Mesendoderm (in vitro differentiated cells): ENCODE data around the gene PRELP.

Source experiments
- DNase-seq: peaks from one replicate; pipeline ENCODE4 v3.0.0; 2013
- H2AK5ac ChIP-seq: 2 replicates; pipeline ENCODE4 v1.6.1; 2013; ENCODE audit warnings: low read length, inconsistent platforms
- H2BK120ac ChIP-seq: 2 replicates; pipeline ENCODE4 v1.6.1; 2013; ENCODE audit warnings: low read depth, mild to moderate bottlenecking, low read length, moderate library complexity, mixed read lengths
- H2BK15ac ChIP-seq: replicated peaks from 2 replicates; pipeline ENCODE4 v1.6.1; 2013; ENCODE audit warnings: low read depth, mild to moderate bottlenecking, moderate library complexity
- H2BK5ac ChIP-seq: 2 replicates; pipeline ENCODE4 v1.6.1; 2013; ENCODE audit warnings: low read length, inconsistent platforms
- H3K18ac ChIP-seq: 2 replicates; pipeline ENCODE4 v1.6.1; 2013; ENCODE audit warnings: mild to moderate bottlenecking, low read length, mixed read lengths
- H3K23ac ChIP-seq: one replicate; pipeline ENCODE4 v1.6.1; 2013; ENCODE audit warnings: low read length
- H3K27ac ChIP-seq: 2 replicates; pipeline ENCODE4 v1.5.1; 2013; ENCODE audit warnings: low read depth, mild to moderate bottlenecking, inconsistent platforms, low read length, moderate library complexity
- H3K27me3 ChIP-seq: 2 replicates; pipeline ENCODE4 v1.6.1; 2013; ENCODE audit warnings: low read length, control low read depth, mild to moderate bottlenecking, inconsistent platforms; ENCODE audit not compliant: insufficient read depth, poor library complexity
- H3K36me3 ChIP-seq: 2 replicates; pipeline ENCODE4 v1.6.1; 2013; ENCODE audit warnings: low read length, inconsistent platforms; ENCODE audit not compliant: control insufficient read depth, insufficient read depth
- H3K4ac ChIP-seq: one replicate; pipeline ENCODE4 v1.6.1; 2013; ENCODE audit warnings: low read depth, mild to moderate bottlenecking, low read length, moderate library complexity
- H3K4me1 ChIP-seq: 2 replicates; pipeline ENCODE4 v1.6.1; 2013; ENCODE audit warnings: low read depth, low read length, inconsistent platforms; ENCODE audit not compliant: control insufficient read depth
- H3K4me2 ChIP-seq: 2 replicates; pipeline ENCODE4 v1.6.1; 2013; ENCODE audit warnings: low read length
- H3K4me3 ChIP-seq: 2 replicates; pipeline ENCODE4 v1.5.1; 2013; ENCODE audit warnings: mild to moderate bottlenecking, low read length
- H3K56ac ChIP-seq: one replicate; pipeline ENCODE4 v1.6.1; 2013; ENCODE audit warnings: low read length
- H3K79me1 ChIP-seq: 2 replicates; pipeline ENCODE4 v1.6.1; 2013; ENCODE audit warnings: low read length, inconsistent platforms
- H3K79me2 ChIP-seq: 2 replicates; pipeline ENCODE4 v1.6.1; 2013; ENCODE audit warnings: mild to moderate bottlenecking, low read length; ENCODE audit not compliant: control insufficient read depth, insufficient read depth
- H3K9ac ChIP-seq: 2 replicates; pipeline ENCODE4 v1.6.1; 2013; ENCODE audit warnings: low read length, inconsistent platforms
- H4K5ac ChIP-seq: one replicate; pipeline ENCODE4 v1.6.1; 2013; ENCODE audit warnings: low read length
- H4K8ac ChIP-seq: one replicate; pipeline ENCODE4 v1.6.1; 2013; ENCODE audit warnings: low read depth, mild to moderate bottlenecking, control low read depth, low read length, moderate library complexity
- WGBS: extraction: QIAGEN DNeasy Blood & Tissue Kit; methylation state at CpG from one replicate; pipeline ENCODE4 v1.1.7; 2013; ENCODE audit warnings: low lambda C conversion rate, missing lambda C conversion rate; ENCODE audit not compliant: insufficient coverage; ENCODE audit errors: extremely low coverage; 5-methylcytosine and 5-hydroxymethylcytosine counted together

PRELP gene

DNA sequence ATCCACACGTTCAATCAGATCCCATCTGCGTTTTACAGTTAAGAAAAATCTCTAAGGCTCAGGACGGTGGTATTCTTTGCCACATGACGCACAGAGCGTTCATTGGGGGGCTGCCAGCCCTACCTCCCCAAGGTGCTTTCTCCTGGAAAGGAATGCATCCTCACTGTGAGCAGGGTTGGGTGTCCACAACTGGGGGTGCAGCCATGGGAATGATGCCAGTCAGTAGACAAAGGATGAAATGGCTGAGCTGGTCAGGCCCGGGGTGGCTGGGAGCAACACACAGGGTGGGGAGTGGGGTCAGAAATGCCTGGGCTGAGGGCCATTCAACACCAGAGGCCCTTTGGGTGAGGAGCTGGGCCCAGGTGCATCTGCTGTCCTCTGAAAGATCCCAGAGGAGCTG lies 44.3 kb downstream of the PRELP start:
- Histone ChIP-seq H3K9ac (no peak overlapping the region), H4K5ac (no peak overlapping the region), H3K79me1 (no peaks in the 10 kb centered on the region), H2AK5ac (no peak overlapping the region), H3K36me3 (no peaks in the 10 kb centered on the region), H3K4me3 (no peak overlapping the region), H3K18ac (no peak overlapping the region), H3K4ac (no peak overlapping the region), H3K27me3 (peaks cover 4% of the 10 kb centered on the region), H3K4me1 (peaks cover 12% of the 10 kb centered on the region), H2BK120ac (no peak overlapping the region), H3K56ac (no peak overlapping the region), H2BK5ac (no peak overlapping the region), H4K8ac (no peak overlapping the region), H3K27ac (no peak overlapping the region), H2BK15ac (no peak overlapping the region), H3K4me2 (no peak overlapping the region), H3K23ac (no peak overlapping the region), H3K79me2 (no peaks in the 10 kb centered on the region)
- DNase-seq, result no peak
- WGBS, result no CpG with 5 or more reads among the region's 6 CpGs

DNA sequence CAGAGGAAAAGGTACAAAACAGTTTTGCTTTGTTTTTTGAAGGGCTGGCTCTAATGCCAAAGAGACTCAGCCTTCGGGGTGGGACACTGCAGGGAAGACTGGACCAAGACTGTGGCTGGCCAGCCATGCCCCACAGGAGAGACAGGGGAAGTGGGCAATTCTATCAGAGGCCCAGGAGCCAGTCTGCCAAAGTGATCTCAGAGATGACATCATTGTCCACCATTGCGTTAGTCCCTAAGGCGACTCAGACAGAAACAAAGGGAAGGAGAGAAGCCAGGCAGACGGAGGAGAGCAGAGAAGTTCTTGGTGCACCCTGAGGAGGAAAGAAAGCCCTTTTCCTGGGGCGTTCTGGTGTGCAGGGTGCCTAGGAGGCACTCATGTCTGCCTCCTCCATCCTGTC lies 44.7 kb downstream of the PRELP start:
- Histone ChIP-seq H3K4me3 (no peak overlapping the region), H3K27ac (no peak overlapping the region), H3K4ac (no peak overlapping the region), H2BK5ac (no peak overlapping the region), H3K27me3 (peaks cover 4% of the 10 kb centered on the region), H3K4me1 (peaks cover 12% of the 10 kb centered on the region), H3K18ac (no peak overlapping the region), H2AK5ac (no peak overlapping the region), H2BK120ac (no peak overlapping the region), H4K8ac (no peak overlapping the region), H3K79me1 (no peaks in the 10 kb centered on the region), H2BK15ac (no peak overlapping the region), H3K79me2 (no peaks in the 10 kb centered on the region), H4K5ac (no peak overlapping the region), H3K9ac (no peak overlapping the region), H3K23ac (no peak overlapping the region), H3K56ac (no peak overlapping the region), H3K36me3 (no peaks in the 10 kb centered on the region), H3K4me2 (no peak overlapping the region)
- DNase-seq, result peak; percentile 49
- WGBS, result no CpG with 5 or more reads among the region's 5 CpGs

DNA sequence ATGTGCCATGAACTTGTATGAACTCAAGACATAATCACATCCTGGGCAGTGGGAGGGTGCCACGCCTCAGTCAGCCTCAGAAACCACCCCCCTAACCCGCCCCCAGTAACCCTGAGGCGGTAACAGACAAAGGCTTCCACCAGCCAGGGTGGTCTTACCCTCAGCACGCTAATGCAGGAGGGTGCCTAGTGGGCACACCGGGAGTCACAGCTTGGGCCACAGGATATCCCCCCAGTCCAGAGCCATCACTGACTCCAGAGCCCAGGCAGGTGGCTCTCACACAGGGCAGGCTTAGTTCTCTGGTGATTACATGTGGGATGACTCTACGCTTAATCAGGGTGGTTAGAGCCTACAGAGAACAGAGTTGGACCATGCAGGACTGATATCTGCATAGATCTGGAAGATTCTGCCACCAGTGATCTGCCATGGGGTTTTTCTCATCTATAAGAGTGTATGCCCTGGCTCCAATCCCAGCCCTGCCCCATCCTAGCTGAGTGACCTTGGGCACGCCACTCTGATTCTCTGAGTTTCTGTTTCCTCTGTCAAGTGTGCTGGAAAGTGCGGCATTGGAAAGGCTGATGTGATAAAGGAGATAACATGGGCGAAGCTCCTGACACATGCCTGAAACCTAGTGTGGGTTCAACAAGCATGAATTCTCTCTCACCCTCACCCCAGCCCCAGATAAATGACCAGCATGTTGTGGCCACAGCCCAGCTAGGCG lies 45.6 kb downstream of the PRELP start:
- Histone ChIP-seq H3K79me2 (no peaks in the 10 kb centered on the region), H3K4ac (no peak overlapping the region), H3K36me3 (no peaks in the 10 kb centered on the region), H3K23ac (no peak overlapping the region), H2BK15ac (no peak overlapping the region), H3K4me1 (peaks cover 12% of the 10 kb centered on the region), H2AK5ac (no peak overlapping the region), H2BK120ac (no peak overlapping the region), H3K27me3 (peaks cover 4% of the 10 kb centered on the region), H3K9ac (no peak overlapping the region), H2BK5ac (no peak overlapping the region), H3K27ac (no peak overlapping the region), H3K56ac (no peak overlapping the region), H3K18ac (no peak overlapping the region), H4K5ac (no peak overlapping the region), H3K4me2 (no peak overlapping the region), H4K8ac (no peak overlapping the region), H3K79me1 (no peaks in the 10 kb centered on the region), H3K4me3 (no peak overlapping the region)
- DNase-seq, result no peak
- no CpG with 5 or more reads among the region's 10 CpGs for WGBS

- H3K79me1 ChIP-seq, result no peaks in the 10 kb centered on the region
- WGBS, result no CpG with 5 or more reads among the region's 5 CpGs
- H3K18ac ChIP-seq, result no peak overlapping the region
- peaks cover 12% of the 10 kb centered on the region for H3K4me1 ChIP-seq
- H3K27ac ChIP-seq, result no peak overlapping the region
- no peak overlapping the region for H2AK5ac ChIP-seq
- H4K8ac ChIP-seq, result no peak overlapping the region
- H3K36me3 ChIP-seq, result no peaks in the 10 kb centered on the region
- no peak overlapping the region for H3K4ac ChIP-seq
- no peak overlapping the region for H2BK5ac ChIP-seq
- H3K9ac ChIP-seq, result no peak overlapping the region
- H3K27me3 ChIP-seq, result peaks cover 4% of the 10 kb centered on the region
- H3K79me2 ChIP-seq, result no peaks in the 10 kb centered on the region
- H3K4me2 ChIP-seq, result no peak overlapping the region
- H2BK120ac ChIP-seq, result no peak overlapping the region
- no peak overlapping the region for H3K23ac ChIP-seq
- H4K5ac ChIP-seq, result no peak overlapping the region
- no peak overlapping the region for H3K56ac ChIP-seq
- no peak for DNase-seq
- H3K4me3 ChIP-seq, result no peak overlapping the region
- H2BK15ac ChIP-seq, result no peak overlapping the region
These were observed 46.2 kb downstream of the PRELP start for GRCh38 chr1:203521812-203522211.

DNA sequence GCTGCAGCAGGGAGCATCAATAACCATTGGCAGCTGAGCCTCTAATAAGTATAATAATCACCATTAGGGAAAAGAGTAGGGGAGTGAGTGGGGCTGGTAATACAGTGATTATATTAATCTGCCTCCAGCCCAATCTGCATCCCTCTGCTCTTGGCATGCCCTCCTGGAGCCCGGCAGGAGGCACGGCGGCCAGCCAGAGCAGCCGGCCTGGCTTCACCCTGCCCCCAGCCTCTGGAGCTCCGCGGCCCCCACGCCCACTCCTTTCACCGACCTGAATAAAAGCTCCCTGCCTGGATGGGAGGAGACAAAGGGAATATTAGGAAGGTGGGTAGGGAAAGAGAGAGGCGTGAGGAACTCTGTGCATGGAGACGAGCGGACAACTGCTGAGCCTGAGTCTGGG lies 46.6 kb downstream of the PRELP start:
- Histone ChIP-seq H4K8ac (no peak overlapping the region), H2BK120ac (no peak overlapping the region), H3K56ac (no peak overlapping the region), H3K27me3 (peaks cover 4% of the 10 kb centered on the region), H3K79me2 (no peaks in the 10 kb centered on the region), H3K79me1 (no peaks in the 10 kb centered on the region), H3K23ac (no peak overlapping the region), H2AK5ac (no peak overlapping the region), H3K4me3 (no peak overlapping the region), H3K4me1 (peaks cover 12% of the 10 kb centered on the region), H2BK5ac (no peak overlapping the region), H3K4me2 (no peak overlapping the region), H3K9ac (no peak overlapping the region), H4K5ac (no peak overlapping the region), H2BK15ac (no peak overlapping the region), H3K27ac (no peak overlapping the region), H3K4ac (no peak overlapping the region), H3K18ac (no peak overlapping the region), H3K36me3 (no peaks in the 10 kb centered on the region)
- DNase-seq, result peak; percentile 21
- WGBS, result no CpG with 5 or more reads among the region's 11 CpGs

DNA sequence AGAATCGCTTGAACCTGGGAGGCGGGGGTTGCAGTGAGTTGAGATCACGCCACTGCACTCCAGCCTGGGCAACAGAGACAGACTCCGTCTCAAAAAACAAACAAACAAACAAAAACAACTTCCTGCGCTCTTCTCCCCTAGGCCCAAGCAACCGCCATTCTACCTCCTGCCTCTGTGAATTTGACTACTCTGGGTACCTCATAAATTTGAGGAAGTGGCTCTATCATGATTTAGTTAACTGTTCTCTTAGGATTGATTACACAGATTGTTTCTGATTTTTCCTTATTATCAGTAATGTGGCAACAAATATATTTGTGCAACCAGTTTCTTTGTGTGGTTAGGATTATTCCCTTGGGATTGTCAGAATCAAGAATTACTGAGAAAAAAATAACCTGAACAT lies 48.1 kb downstream of the PRELP start:
- no peaks in the 10 kb centered on the region for H3K79me2 ChIP-seq
- no peak overlapping the region for H4K8ac ChIP-seq
- H3K18ac ChIP-seq, result no peak overlapping the region
- H2BK15ac ChIP-seq, result no peak overlapping the region
- H3K4ac ChIP-seq, result no peak overlapping the region
- peaks cover 2% of the 10 kb centered on the region for H3K27me3 ChIP-seq
- no peak for DNase-seq
- no peaks in the 10 kb centered on the region for H3K79me1 ChIP-seq
- H2BK5ac ChIP-seq, result no peak overlapping the region
- no peak overlapping the region for H3K27ac ChIP-seq
- H3K4me1 ChIP-seq, result peaks cover 9% of the 10 kb centered on the region
- H2AK5ac ChIP-seq, result no peak overlapping the region
- no peak overlapping the region for H3K4me2 ChIP-seq
- no peak overlapping the region for H3K9ac ChIP-seq
- no peak overlapping the region for H3K56ac ChIP-seq
- no CpG with 5 or more reads among the region's 6 CpGs for WGBS
- no peak overlapping the region for H2BK120ac ChIP-seq
- H3K36me3 ChIP-seq, result no peaks in the 10 kb centered on the region
- no peak overlapping the region for H4K5ac ChIP-seq
- H3K23ac ChIP-seq, result no peak overlapping the region
- no peak overlapping the region for H3K4me3 ChIP-seq
